GM10266 (cell line): Measurements from ENCODE around the gene CNN1.
"Not testable (repeated sequence)": the region's sequence is repeated elsewhere in the genome, so short reads cannot be mapped to it uniquely, and the experiment has no call there.

Experiments used
- DNase-seq: peaks from one replicate; pipeline ENCODE4 v3.0.0; 2012; ENCODE audit errors: extremely low spot score
- CTCF ChIP-seq: IDR thresholded peaks from 2 replicates; pipeline ENCODE4 v1.5.1; 2012; ENCODE audit warnings: mild to moderate bottlenecking, low read depth; ENCODE audit not compliant: control insufficient read depth, insufficient read depth; ENCODE audit errors: missing control alignments

The CNN1 gene

GRCh38 chr19:11597202-11598102 is 58.8 kb downstream of the CNN1 start, which contains the start of gene ZNF627:
TSS of gene ZNF627 (plus strand) at chr19:11597483. CDS start at chr19:11597628, 145 bp downstream.
- TF ChIP-seq CTCF, result peak; percentile 4
- DNase-seq, result peak; percentile 97

- no peak for DNase-seq
- no peak for TF ChIP-seq CTCF
Observed at GRCh38 chr19:11598103-11598483, 59.4 kb downstream of the CNN1 start.

GRCh38 chr19:11598746-11599145 is 60.1 kb downstream of the CNN1 start:
- TF ChIP-seq CTCF, result no peak
- no peak for DNase-seq

GRCh38 chr19:11599704-11600103 is 61.1 kb downstream of the CNN1 start:
- not testable (repeated sequence) for DNase-seq
